MCF 10A (cell line): ENCODE results near the gene TOP3A. TPM values are rescaled to one million over a fixed set of nuclear protein-coding genes. Genes with fewer than 3 reads are reported as not detected.

Experiments
- BruUV-seq: library from RNA; stranded (reverse); fragments of 400-500 nt; replicated peaks from 2 replicates; lab custom pipeline; 2021; lab: Mats Ljungman, UMichigan
- CTCF ChIA-PET: fragments of 300-600 bp; sonication (Branson Sonifier 250); formaldehyde crosslinking; extraction: SDS; loops from one replicate; lab custom pipeline; 2021; ENCODE audit warnings: antibody characterized with exemption, inconsistent platforms; lab: Yijun Ruan, JAX
- POLR2A ChIA-PET: fragments of 300-600, 350-650 bp; sonication (Branson Sonifier 250); formaldehyde crosslinking; extraction: SDS; loops from one replicate; lab custom pipeline; 2020; ENCODE audit warnings: antibody characterized with exemption, inconsistent platforms; lab: Yijun Ruan, JAX
- DNase-seq: peaks from one replicate; pipeline ENCODE4 v3.0.0-alpha.2; 2018; ENCODE audit not compliant: unreplicated experiment
- H3K27ac Mint-ChIP-seq: one replicate; pipeline ENCODE4 v1.8.0; 2022; ENCODE audit warnings: mild to moderate bottlenecking, low read depth, mixed read lengths; ENCODE audit not compliant: unreplicated experiment
- H3K27me3 Mint-ChIP-seq: one replicate; pipeline ENCODE4 v1.8.0; 2022; ENCODE audit warnings: mixed read lengths; ENCODE audit not compliant: insufficient read depth, unreplicated experiment
- H3K36me3 Mint-ChIP-seq: one replicate; pipeline ENCODE4 v1.8.0; 2022; ENCODE audit warnings: mild to moderate bottlenecking, moderate library complexity, mixed read lengths; ENCODE audit not compliant: insufficient read depth, unreplicated experiment
- H3K4me1 Mint-ChIP-seq: one replicate; pipeline ENCODE4 v1.8.0; 2022; ENCODE audit warnings: mixed read lengths; ENCODE audit not compliant: insufficient read depth, unreplicated experiment
- H3K4me3 Mint-ChIP-seq: one replicate; pipeline ENCODE4 v1.8.0; 2022; ENCODE audit warnings: mild to moderate bottlenecking, moderate library complexity, mixed read lengths; ENCODE audit not compliant: unreplicated experiment
- H3K9me3 Mint-ChIP-seq: one replicate; pipeline ENCODE4 v1.8.0; 2022; ENCODE audit warnings: mixed read lengths; ENCODE audit not compliant: unreplicated experiment
- CTCF ChIP-seq: fragments of 200-600 bp; IDR thresholded peaks from one replicate; pipeline ENCODE4 v1.8.0; 2022; ENCODE audit warnings: antibody characterized with exemption, mild to moderate bottlenecking; ENCODE audit not compliant: unreplicated experiment
- intact Hi-C: fragments of 100-400 bp; cut with micrococcal nuclease; formaldehyde crosslinking; loops from 2 replicates; pipeline ENCODE4 v1.14.1; 2022
- total RNA-seq: library from RNA; stranded (reverse); gene quantifications from 2 replicates; pipeline ENCODE4 v1.2.3, GENCODE V29; 2022

The TOP3A gene
- total RNA-seq, 1 experiment from 2014 or later, result 32.5 TPM

GRCh38 chr17:18327093-18327492, 12.3 kb upstream of the TOP3A start:
- intact Hi-C loops, result no loop called here
- BruUV-seq, result no TSS peak
- H3K4me1 Mint-ChIP-seq, result no peaks in the 10 kb centered on the region
- H3K27ac Mint-ChIP-seq, result no peak overlapping the region
- CTCF ChIA-PET, result no interaction called here
- DNase-seq, result no peak
- H3K9me3 Mint-ChIP-seq, result no peaks in the 10 kb centered on the region
- no peak overlapping the region for H3K4me3 Mint-ChIP-seq
- peaks cover 76% of the 10 kb centered on the region for H3K36me3 Mint-ChIP-seq
- no peak for TF ChIP-seq CTCF
- POLR2A ChIA-PET, result interaction anchor here (1.7 kb wide), 1 partner anchor 10 kb away, joined by 5 read pairs; no protein-coding TSS in a partner anchor
- H3K27me3 Mint-ChIP-seq, result no peaks in the 10 kb centered on the region

- H3K27ac Mint-ChIP-seq, result no peak overlapping the region
- no peak for TF ChIP-seq CTCF
- no peaks in the 10 kb centered on the region for H3K4me1 Mint-ChIP-seq
- POLR2A ChIA-PET, result no interaction called here
- BruUV-seq, result no TSS peak
- H3K9me3 Mint-ChIP-seq, result no peaks in the 10 kb centered on the region
- peaks cover 76% of the 10 kb centered on the region for H3K36me3 Mint-ChIP-seq
- H3K4me3 Mint-ChIP-seq, result no peak overlapping the region
- intact Hi-C loops, result no loop called here
- CTCF ChIA-PET, result no interaction called here
- DNase-seq, result no peak
- no peaks in the 10 kb centered on the region for H3K27me3 Mint-ChIP-seq
These were observed 11.8 kb upstream of the TOP3A start for GRCh38 chr17:18326572-18326971.

- no peak for TF ChIP-seq CTCF
- Mint-ChIP-seq H3K9me3 (no peaks in the 10 kb centered on the region), H3K27ac (no peak overlapping the region), H3K4me1 (no peaks in the 10 kb centered on the region), H3K27me3 (no peaks in the 10 kb centered on the region), H3K36me3 (peaks cover 72% of the 10 kb centered on the region), H3K4me3 (no peak overlapping the region)
- intact Hi-C loops, result no loop called here
- CTCF ChIA-PET, result no interaction called here
- BruUV-seq, result no TSS peak
- POLR2A ChIA-PET, result no interaction called here
- DNase-seq, result no peak
These were observed 11.2 kb upstream of the TOP3A start for GRCh38 chr17:18326039-18326438.

- Mint-ChIP-seq H3K4me3 (no peak overlapping the region), H3K27me3 (no peaks in the 10 kb centered on the region), H3K36me3 (peaks cover 66% of the 10 kb centered on the region), H3K27ac (no peak overlapping the region), H3K9me3 (no peaks in the 10 kb centered on the region), H3K4me1 (peaks cover 10% of the 10 kb centered on the region)
- no peak for DNase-seq
- CTCF ChIA-PET, result no interaction called here
- intact Hi-C loops, result loop anchor here (5.0 kb wide), 1 partner anchor 107 kb away; no protein-coding TSS in a partner anchor
- no peak for TF ChIP-seq CTCF
- no TSS peak for BruUV-seq
- POLR2A ChIA-PET, result no interaction called here
These were observed 9.6 kb upstream of the TOP3A start for GRCh38 chr17:18324140-18325050.
